GM19397 (cell line): ENCODE data around the gene CHAT.

Experiments used
- ATAC-seq: cut with Tn5 transposase; IDR thresholded peaks from one replicate; pipeline ENCODE4 v1.9.1; 2021; ENCODE audit warnings: mild to moderate bottlenecking, moderate library complexity; ENCODE audit not compliant: unreplicated experiment

Gene CHAT

DNA sequence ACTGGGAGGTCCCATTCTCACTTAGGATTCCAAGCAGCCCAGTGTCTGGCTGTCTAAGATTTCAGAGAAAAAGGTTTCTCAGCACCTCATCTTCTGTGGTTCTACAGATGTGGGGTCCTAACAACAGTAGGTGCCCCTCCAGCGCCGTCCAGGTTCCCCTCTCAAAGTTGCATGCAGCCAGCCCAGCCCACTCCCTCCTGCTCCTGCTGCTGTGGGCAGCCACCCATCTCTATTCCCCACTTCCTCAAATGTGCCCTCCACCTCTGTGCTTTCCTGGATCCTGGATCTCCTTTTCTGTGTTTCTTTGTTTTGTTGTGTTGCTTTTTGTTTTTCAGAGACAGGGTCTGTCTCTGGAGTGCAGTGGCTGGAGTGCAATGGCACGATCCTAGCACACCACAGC lies 17.0 kb upstream of the CHAT start:
- ATAC-seq, result no peak

GRCh38 chr10:49597426-49598163 lies 16.2 kb upstream of the CHAT start:
- ATAC-seq, result no peak

DNA sequence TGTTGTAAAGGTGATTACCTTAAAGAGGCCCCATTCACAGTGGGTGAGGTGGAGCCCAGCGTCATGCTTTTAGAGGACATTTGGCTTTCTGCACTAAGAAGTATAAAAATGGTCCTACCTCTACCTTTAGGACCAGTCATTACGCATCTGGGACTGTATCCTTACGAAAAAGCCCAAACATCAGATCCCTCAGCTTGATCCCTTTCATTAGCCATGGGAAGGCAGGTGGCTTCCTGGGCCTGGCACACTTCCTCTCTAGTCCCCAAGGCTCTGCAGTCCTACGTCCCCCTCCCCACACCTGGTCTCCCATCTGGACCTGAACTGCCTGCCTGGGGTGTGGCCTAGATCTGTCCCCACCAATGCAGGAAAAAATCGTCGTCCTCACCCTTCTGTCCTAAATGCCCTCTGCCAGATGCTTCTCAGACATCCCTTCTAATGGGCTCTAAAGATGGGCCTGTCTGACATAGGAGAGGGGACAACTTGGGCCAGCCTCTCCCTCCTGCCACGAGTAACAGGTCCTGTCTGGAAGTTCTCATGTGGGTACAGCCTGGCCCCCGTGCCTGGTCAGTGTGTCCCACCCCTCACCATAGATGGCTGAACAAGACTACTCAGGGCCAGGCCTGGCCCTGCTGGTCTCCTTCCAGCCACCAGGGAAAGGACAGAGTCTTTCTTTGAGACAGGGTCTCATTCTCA lies 15.5 kb upstream of the CHAT start:
- no peak for ATAC-seq

GRCh38 chr10:49598986-49599385 lies 14.9 kb upstream of the CHAT start:
- no peak for ATAC-seq

- ATAC-seq, result no peak
These were observed 14.3 kb upstream of the CHAT start for GRCh38 chr10:49599546-49599945.

DNA sequence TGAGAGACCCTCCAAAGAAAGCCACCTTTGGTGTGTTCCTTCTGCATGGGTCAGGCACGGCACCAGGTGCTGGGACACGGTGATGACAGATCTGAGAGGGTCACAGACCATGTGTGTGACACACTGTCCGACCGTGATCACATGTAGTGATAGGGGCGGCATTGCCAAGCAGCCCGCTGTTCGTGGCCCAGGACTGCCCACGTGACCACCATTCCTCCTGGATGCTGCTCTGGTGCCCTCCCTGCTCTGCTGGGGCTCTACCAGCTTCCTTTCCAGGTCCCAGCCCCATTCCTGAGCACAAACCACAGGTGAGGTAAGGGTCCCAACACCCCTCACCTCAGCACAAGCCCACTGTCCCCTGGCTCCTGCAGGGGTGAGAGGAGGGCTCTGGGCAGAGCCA lies 13.8 kb upstream of the CHAT start:
- ATAC-seq, result no peak

DNA sequence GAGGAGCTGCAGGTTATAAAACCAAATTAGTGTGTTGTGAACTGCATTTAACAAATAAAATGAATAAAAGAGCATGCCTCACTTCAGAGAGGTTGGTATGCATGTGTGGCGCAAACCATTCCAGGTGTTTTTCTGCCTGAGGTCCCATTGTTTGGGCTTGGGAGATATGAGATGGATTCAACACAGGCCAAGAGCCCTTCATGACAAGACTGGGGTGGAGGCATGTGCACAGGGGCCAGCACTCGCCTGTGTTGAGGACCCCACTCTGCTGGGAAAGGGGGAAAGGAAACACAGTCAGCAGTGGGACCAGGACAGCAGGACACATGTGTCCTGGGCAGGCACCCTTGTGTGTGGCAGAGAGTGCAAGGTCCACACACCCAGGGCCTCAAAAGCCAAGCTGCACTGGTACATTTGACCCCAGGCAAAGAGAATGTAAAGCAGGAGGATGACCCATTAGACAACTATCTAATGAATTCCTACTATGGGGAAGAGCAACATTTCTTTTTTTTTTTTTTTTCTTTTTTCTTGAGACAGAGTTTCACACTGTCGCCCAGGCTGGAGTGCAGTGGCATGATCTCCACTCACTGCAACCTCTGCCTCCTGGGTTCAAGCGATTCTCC lies 12.9 kb upstream of the CHAT start:
- ATAC-seq, result no peak

GRCh38 chr10:49601857-49602256 lies 12.0 kb upstream of the CHAT start:
- no peak for ATAC-seq

DNA sequence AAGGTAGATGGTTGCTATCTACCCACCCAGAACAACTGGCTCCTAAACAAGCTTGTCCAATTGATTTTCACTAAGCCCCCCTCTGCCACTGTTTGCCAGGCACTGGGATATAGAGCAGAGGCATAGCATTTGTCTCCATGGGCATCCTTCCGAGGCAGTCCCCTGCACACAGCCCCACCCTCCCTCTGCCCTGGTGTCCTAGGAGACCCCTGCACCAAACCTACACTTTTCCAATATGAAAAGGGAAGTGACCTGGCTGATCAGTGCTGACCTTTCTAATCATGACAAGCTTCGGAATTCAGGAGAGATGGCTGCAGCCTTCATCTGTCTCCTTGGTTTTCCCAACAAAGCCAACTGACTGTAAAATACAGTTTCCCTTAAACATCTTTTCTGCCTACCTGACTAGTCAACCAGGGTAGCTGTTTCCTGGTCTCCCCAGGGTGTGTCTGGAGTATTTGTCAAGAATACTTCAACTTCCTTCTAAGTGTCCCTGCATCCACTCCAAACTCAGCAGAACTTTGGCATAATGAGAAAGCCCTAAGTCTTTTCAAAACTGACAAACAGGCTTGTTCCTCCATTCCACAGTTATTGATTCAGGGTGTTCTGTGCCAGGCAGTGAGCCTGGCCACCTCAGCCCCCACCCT lies 11.3 kb upstream of the CHAT start:
- no peak for ATAC-seq

- ATAC-seq, result no peak
These were observed 8.5 kb upstream of the CHAT start for GRCh38 chr10:49605216-49605938.

DNA sequence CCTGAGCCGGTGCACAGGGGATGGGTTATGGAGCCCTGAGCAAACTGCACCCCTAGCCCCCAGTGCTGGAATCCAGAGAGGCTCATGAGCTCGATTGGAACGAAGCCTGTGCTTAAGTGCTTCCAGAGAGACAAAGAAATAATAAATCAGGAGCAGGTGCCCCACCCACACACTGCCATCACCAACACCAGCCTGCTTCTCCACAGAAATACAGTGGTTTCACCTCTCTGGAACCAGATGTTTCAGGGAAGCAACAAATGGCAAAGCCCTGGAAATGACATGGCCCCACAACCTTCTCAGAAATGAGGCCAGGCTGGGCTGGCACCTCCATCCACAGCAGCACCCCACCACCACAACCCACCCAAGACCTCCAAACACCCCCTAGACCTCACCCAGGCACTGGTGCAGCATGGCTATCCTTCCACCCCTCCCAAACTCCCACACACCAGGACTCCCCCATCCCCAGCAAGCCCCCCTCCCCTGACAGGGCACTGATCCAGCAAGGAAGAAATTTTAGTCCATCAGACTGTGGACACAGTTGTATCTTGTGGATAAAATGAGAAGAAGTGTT lies 7.8 kb upstream of the CHAT start:
- no peak for ATAC-seq

- no peak for ATAC-seq
These were observed 6.8 kb upstream of the CHAT start for GRCh38 chr10:49606981-49607535.

GRCh38 chr10:49608166-49609005 lies 5.5 kb upstream of the CHAT start:
- no peak for ATAC-seq

DNA sequence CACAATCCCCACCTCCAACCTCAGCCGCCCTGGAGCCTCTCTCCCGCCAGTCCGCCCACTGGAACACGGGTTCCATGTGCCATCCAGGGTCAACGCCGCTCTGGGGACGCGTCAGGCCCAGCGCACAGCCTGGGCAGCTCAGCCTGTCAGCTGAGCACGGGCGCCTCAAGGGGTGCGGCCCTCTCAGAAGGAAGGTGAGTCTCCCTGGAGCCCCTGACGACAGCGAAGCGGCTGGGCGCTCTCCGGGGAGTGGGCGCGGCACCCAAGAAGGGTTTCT lies 4.9 kb upstream of the CHAT start:
- ATAC-seq, result no peak

DNA sequence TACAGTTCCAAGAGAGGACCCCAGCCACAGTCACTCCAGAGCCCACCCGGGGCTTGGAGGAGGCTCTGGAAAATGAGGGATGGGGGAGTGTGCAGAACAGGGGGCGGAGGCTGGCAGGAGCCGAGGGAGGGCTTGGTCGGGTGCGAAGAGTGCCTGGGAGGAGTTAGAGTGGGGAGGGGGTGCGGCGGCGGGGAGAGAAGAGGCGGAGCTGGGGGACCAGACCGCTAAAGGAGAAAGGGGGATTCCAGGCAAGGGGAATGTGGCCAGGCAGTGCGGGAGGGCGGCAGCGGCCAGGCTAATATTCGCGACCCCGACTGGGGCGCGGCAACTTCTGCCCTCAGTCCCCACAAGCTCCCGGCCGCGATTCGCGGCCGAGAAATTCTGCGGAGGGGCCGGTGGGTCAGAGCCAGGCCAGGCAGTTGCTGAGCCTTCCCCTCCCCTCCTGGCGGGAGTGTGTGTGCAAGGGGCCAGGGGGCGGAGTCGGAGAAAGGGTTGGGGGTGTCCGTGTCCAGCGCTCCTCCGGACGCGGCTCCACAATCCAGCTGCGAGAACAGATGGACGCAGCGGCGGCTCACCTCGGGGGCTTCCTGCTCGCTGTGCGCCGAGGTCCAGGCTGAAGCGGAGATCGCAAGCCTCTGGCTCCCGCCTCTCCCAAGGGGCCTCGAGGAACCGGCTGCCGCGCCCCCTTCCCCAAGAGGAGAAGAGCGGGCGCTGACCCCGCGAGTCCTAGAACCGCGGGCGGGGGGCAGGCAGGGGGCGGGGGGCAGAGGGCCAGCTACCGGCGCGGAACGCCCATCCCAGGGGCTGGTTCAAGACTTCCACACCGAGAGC lies 4.3 kb upstream of the CHAT start:
- ATAC-seq, result no peak

GRCh38 chr10:49610114-49610457 lies 3.8 kb upstream of the CHAT start, which contains the start of gene SLC18A3:
TSS of gene SLC18A3 (plus strand) at chr10:49610310. CDS start at chr10:49610741, 431 bp downstream.
- no peak for ATAC-seq

- no peak for ATAC-seq
These were observed 3.2 kb upstream of the CHAT start for GRCh38 chr10:49610458-49611165.

DNA sequence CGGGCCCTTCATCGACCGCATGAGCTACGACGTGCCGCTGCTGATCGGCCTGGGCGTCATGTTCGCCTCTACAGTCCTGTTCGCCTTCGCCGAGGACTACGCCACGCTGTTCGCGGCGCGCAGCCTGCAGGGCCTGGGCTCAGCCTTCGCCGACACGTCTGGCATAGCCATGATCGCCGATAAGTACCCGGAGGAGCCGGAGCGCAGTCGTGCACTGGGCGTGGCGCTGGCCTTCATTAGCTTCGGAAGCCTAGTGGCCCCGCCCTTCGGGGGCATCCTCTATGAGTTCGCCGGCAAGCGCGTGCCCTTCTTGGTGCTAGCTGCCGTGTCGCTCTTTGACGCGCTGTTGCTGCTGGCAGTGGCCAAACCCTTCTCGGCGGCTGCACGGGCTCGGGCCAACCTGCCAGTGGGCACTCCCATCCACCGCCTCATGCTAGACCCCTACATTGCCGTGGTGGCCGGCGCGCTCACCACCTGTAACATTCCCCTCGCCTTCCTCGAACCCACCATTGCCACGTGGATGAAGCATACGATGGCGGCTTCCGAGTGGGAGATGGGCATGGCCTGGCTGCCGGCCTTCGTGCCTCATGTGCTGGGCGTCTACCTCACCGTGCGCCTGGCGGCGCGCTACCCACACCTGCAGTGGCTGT lies 2.5 kb upstream of the CHAT start:
- ATAC-seq, result no peak
